ENCODE measurements around the gene FFAR1. TPM values are rescaled to one million over a fixed set of nuclear protein-coding genes. Genes with fewer than 3 reads are reported as not detected.
A peak's percentile ranks its signal among the peaks of the same experiment; 100 is the strongest.

FFAR1 gene
- polyA plus RNA-seq, 3 donors: 0.04 TPM; not detected in 2

DNA sequence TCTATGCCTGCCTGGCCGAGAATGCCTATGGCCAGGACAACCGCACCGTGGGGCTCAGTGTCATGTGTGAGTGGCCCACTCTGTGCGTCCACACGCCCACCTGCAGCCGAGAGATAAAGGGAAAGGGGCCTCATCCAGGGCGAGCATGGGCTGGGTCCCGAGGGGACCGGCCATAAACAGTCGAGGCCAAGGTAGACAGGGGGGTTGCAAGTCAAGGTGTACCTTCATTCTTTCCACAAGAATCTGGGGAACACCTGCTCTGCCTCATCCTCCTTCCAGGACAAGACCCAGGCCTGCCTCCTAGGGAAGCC lies 47.4 kb upstream of the FFAR1 start:
- Histone ChIP-seq H3K4me1 (ENCODE audit: control insufficient read depth in 1 of 2, insufficient read depth in 2 of 2, low read length in 2 of 2) (peaks cover 12 to 14% of the 10 kb centered on the region in 2 donors), H3K9me3 (replicated peaks in 1 of 2; ENCODE audit: control insufficient read depth in 1 of 2, insufficient read depth in 1 of 2, low read length in 2 of 2) (no peaks in the 10 kb centered on the region), H3K79me2 (ENCODE audit: insufficient read depth, low read length) (no peaks in the 10 kb centered on the region), H3K4me2 (replicated peaks; ENCODE audit: extremely low read depth, low read length, poor library complexity, severe bottlenecking) (no peak overlapping the region), H3K36me3 (replicated peaks in 1 of 2; ENCODE audit: control insufficient read depth in 1 of 2, insufficient read depth in 2 of 2, low read length in 2 of 2) (no peaks in the 10 kb centered on the region), H4K20me1 (ENCODE audit: insufficient read depth, low read length) (no peaks in the 10 kb centered on the region), H3K27me3 (ENCODE audit: control insufficient read depth in 2 of 2, insufficient read depth in 2 of 2, low read length in 2 of 2) (peaks cover 0 to 6% of the 10 kb centered on the region in 2 donors), H3K4me3 (replicated peaks in 1 of 3; ENCODE audit: low read depth in 2 of 3, low read length in 3 of 3) (no peak overlapping the region), H3K27ac (ENCODE audit: low read depth in 1 of 2, low read length in 2 of 2) (no peak overlapping the region), H3K9ac (ENCODE audit: insufficient read depth, low read length, poor library complexity, severe bottlenecking) (no peak overlapping the region), H2AFZ (ENCODE audit: insufficient read depth, low read depth, low read length, poor library complexity, severe bottlenecking) (no peak overlapping the region)
- DNase-seq: no peak
- TF ChIP-seq, protein P1, sequence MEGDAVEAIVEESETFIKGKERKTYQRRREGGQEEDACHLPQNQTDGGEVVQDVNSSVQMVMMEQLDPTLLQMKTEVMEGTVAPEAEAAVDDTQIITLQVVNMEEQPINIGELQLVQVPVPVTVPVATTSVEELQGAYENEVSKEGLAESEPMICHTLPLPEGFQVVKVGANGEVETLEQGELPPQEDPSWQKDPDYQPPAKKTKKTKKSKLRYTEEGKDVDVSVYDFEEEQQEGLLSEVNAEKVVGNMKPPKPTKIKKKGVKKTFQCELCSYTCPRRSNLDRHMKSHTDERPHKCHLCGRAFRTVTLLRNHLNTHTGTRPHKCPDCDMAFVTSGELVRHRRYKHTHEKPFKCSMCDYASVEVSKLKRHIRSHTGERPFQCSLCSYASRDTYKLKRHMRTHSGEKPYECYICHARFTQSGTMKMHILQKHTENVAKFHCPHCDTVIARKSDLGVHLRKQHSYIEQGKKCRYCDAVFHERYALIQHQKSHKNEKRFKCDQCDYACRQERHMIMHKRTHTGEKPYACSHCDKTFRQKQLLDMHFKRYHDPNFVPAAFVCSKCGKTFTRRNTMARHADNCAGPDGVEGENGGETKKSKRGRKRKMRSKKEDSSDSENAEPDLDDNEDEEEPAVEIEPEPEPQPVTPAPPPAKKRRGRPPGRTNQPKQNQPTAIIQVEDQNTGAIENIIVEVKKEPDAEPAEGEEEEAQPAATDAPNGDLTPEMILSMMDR (IDR thresholded peaks at IDR 0.05): no peak
- H3K4me3 Mint-ChIP-seq: no peak overlapping the region
- H3K4me1 Mint-ChIP-seq: peaks cover 21% of the 10 kb centered on the region
- peak overlapping the region in 1 of 7 donors; percentile 66 for H3K27ac Mint-ChIP-seq
- no peaks in the 10 kb centered on the region for H3K36me3 Mint-ChIP-seq
- intact Hi-C loops (cut with micrococcal nuclease): loop anchor here in 1 of 2 donors (10.0 kb wide), 1 partner anchor 55 kb away; the partner anchor contains the start of gene FFAR3
- no peaks in the 10 kb centered on the region for H3K9me3 Mint-ChIP-seq
- WGBS (ENCODE audit: insufficient coverage): 98% methylated on average over 8 of the region's 10 CpGs
- H3K27me3 Mint-ChIP-seq (ENCODE audit: low read depth in 3 of 3): peaks cover 0 to 8% (median 8%) of the 10 kb centered on the region in 3 donors

DNA sequence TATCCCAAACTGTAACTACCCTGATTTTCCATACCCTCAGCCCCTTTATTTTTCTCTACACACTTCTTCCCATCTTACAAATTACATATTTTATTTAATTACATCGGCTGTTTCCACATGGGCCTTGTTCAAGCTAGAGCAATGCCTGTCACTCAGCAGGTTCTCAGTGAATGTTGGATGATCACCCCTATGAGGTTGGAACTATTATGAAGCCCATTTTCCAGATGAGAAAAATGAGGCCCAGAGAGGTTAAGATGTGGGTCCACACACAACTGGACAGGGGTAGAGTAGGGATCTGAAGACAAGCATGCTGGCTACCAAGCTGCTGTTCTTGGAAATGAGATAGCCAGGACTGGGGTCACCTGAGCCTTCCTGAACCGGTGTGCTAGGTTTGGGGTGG lies 45.7 kb upstream of the FFAR1 start:
- Histone ChIP-seq H3K4me2 (replicated peaks; ENCODE audit: extremely low read depth, low read length, poor library complexity, severe bottlenecking) (no peak overlapping the region), H3K27ac (ENCODE audit: low read depth in 1 of 2, low read length in 2 of 2) (no peak overlapping the region), H4K20me1 (ENCODE audit: insufficient read depth, low read length) (no peaks in the 10 kb centered on the region), H2AFZ (ENCODE audit: insufficient read depth, low read depth, low read length, poor library complexity, severe bottlenecking) (no peak overlapping the region), H3K27me3 (ENCODE audit: control insufficient read depth in 2 of 2, insufficient read depth in 2 of 2, low read length in 2 of 2) (no peaks in the 10 kb centered on the region), H3K4me3 (replicated peaks in 1 of 3; ENCODE audit: low read depth in 2 of 3, low read length in 3 of 3) (no peak overlapping the region), H3K79me2 (ENCODE audit: insufficient read depth, low read length) (no peaks in the 10 kb centered on the region), H3K36me3 (replicated peaks in 1 of 2; ENCODE audit: control insufficient read depth in 1 of 2, insufficient read depth in 2 of 2, low read length in 2 of 2) (no peaks in the 10 kb centered on the region), H3K9me3 (replicated peaks in 1 of 2; ENCODE audit: control insufficient read depth in 1 of 2, insufficient read depth in 1 of 2, low read length in 2 of 2) (no peaks in the 10 kb centered on the region), H3K9ac (ENCODE audit: insufficient read depth, low read length, poor library complexity, severe bottlenecking) (no peak overlapping the region), H3K4me1 (ENCODE audit: control insufficient read depth in 1 of 2, insufficient read depth in 2 of 2, low read length in 2 of 2) (peaks cover 18 to 21% of the 10 kb centered on the region in 2 donors)
- H3K27me3 Mint-ChIP-seq (ENCODE audit: low read depth in 3 of 3): peaks cover 0 to 4% (median 0%) of the 10 kb centered on the region in 3 donors
- H3K4me1 Mint-ChIP-seq: peaks cover 26% of the 10 kb centered on the region
- H3K36me3 Mint-ChIP-seq: no peaks in the 10 kb centered on the region
- 100% methylated on average over 2 of the region's 2 CpGs for WGBS (ENCODE audit: insufficient coverage)
- intact Hi-C loops (cut with micrococcal nuclease): loop anchor here in 1 of 2 donors (10.0 kb wide), 1 partner anchor 53 kb away; the partner anchor contains the start of gene FFAR3
- H3K9me3 Mint-ChIP-seq: peaks cover 0 to 2% (median 0%) of the 10 kb centered on the region in 7 donors
- DNase-seq: no peak
- peak overlapping the region in 1 of 7 donors; percentile 7 for H3K27ac Mint-ChIP-seq
- H3K4me3 Mint-ChIP-seq: no peak overlapping the region
- TF ChIP-seq, protein P1 (IDR thresholded peaks at IDR 0.05): no peak
